Stimulated activated CD4-positive, alpha-beta T cell treated with anti-CD3 and anti-CD28 coated beads, Interleukin-4, amount 100 ng/mL, for 48 hours (primary cell): ENCODE results near the gene SMIM5.
"Not testable (repeated sequence)": the region's sequence is repeated elsewhere in the genome, so short reads cannot be mapped to it uniquely, and the experiment has no call there.

Experiments used
- DNase-seq, 2 donors: peaks; one replicate each; pipeline ENCODE4 v3.0.0-alpha.2; 2020; ENCODE audit warnings: low read depth in 2 of 2

SMIM5 gene

DNA sequence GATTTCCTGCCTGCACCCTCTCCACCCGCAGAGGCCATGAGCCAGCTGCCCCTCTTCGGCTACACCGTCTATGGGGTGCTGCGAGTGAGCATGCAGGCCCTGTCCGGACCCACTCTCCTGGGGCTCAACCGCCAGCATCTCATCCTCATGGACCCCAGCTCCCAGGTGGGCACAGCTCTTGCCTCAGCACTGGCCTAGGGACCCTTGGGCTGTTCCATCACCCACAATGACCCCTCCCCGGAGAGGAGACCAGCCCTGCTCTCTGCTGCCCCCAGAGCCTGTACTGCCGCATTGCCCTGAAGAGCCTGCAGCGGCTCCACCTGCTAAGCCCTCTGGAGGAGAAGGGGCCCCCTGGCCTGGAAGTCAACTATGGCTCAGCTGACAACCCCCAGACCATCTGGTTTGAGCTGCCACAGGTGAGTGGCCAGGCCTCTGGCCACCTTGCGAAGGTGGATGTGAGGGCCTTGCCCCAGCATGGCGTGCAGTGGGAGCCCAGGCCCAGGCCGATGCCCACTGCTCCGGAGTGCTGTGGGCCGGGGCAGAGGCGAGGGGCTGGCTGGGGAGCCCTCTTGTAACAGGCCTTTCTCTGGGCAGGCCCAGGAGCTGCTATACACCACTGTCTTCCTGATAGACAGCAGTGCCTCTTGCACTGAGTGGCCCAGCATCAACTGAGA, 7.3 kb upstream of the SMIM5 start:
- DNase-seq, result peak in 1 of 2 donors; percentile 12

DNA sequence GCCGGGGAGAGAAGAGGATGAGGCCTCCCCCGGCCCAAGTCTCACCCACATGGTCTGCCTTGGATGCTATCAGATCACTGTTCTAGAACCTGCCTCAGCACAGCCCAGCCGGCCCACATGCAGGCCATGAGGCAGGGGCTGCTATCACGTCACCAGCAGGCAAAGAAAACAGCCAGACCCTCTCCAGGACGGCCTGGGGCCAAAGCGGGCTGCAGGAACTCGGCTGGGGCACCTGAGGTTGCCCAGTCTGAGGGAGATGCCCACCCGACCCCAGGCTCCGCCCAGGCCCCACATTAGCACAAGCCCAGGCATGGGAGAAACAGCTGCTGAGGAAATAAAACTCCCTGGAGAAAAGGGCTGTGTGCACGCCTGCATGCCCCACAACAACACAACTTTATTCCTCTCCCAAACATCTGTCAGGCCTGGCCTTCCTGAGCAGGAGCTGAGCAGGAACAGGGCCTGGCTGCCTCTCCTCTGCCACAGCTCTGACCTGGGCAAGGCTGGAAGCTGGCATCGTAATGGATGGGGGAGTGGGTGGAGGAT, 6.7 kb upstream of the SMIM5 start:
- DNase-seq, result no peak

DNA sequence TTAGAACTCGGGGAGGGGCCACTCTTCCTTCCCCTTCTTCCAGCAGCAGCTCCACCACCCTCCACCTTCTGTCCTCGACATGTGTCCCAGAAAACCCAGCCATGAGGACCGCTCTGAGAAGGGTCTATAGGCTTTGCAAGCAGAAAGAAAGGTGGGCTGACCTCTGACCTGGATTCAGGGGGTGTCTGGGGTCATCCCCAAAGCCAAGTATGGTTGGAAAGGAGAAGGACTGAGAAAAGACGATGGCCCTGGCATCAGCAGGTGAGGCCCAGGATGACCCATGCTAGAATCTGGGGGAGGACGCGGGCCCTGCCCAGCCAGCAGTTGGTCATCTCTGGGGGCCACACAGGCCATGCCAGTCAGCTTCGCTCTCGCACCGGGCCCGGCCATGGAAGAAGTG, 6.1 kb upstream of the SMIM5 start:
- no peak for DNase-seq

GRCh38 chr17:75628425-75628824, 4.8 kb upstream of the SMIM5 start:
- no peak for DNase-seq

DNA sequence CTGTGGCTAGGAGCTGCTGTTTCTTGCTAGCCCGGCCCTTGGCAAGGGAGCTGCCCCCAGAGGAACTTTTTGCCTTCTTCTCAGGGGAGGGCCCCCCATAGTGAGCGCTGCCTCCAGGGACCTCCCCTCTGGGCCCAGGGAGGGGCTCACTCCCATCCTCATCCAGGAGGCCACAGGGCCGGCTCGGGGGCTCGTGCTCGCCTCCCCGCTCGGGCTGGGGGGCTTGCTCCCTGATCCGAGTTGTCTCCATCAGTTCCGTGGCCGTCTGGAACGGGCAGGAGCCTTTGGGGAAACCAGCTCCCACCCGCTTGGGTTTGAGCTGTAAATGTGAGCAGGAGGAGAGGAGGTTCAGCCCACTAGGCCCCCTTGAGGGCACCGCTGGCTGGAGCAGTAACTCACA, 4.1 kb upstream of the SMIM5 start:
- no peak for DNase-seq

- no peak for DNase-seq
These were observed 2.9 kb upstream of the SMIM5 start for GRCh38 chr17:75630071-75630917.

DNA sequence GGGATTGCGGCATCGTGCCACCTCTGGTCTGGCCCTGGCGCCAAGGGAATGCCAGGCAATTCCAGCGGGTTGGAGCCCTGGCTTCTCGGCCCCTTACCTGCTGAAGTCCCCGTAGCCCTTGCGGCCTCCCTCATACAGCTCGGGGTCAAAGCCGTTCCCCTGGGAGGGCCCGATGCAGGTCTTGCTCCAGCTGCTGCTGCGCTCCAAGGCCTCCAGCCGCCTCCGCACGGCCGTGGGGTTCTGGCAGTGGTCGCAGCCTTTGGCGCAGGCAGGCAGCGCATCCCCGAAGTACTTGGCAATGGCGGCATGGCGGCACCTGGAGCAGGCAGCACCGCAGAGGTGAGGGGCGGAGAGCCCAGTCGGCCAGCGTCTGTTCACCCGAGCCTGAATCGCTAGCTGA, 1.9 kb upstream of the SMIM5 start:
- no peak for DNase-seq

- no peak for DNase-seq
These were observed 806 bp upstream of the SMIM5 start for GRCh38 chr17:75632428-75632827.

GRCh38 chr17:75633486-75634375, 497 bp downstream of the SMIM5 start:
- DNase-seq, result peak; percentile 32 to 36

GRCh38 chr17:75634376-75634740, 1.1 kb downstream of the SMIM5 start:
- DNase-seq, result no peak

- DNase-seq, result no peak
These were observed 1.7 kb downstream of the SMIM5 start for GRCh38 chr17:75634754-75635609.

GRCh38 chr17:75635610-75636202, 2.5 kb downstream of the SMIM5 start:
- no peak for DNase-seq

- DNase-seq, result no peak
These were observed 3.3 kb downstream of the SMIM5 start for GRCh38 chr17:75636381-75637142.

- no peak for DNase-seq
These were observed 3.9 kb downstream of the SMIM5 start for GRCh38 chr17:75637143-75637538.

DNA sequence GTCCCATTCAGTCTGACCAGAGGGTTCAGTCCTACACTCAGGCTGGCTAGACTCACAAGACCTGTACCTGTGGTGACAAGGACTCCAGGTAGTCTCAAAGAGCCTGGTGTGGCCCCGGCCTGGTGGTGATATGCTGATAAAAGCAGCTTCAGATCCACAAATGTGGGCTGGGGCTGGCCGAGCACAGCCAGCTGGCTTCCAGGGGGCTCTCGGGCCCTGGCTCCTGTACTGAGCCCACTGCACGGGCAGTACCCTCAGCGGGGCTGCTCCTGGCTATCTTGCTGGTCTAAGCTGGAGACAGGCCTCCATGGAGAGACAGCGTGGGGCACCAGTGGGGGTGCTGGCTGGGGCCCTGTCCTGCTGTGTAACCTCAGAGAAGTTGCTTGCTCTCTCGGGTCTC, 4.3 kb downstream of the SMIM5 start:
- no peak for DNase-seq

DNA sequence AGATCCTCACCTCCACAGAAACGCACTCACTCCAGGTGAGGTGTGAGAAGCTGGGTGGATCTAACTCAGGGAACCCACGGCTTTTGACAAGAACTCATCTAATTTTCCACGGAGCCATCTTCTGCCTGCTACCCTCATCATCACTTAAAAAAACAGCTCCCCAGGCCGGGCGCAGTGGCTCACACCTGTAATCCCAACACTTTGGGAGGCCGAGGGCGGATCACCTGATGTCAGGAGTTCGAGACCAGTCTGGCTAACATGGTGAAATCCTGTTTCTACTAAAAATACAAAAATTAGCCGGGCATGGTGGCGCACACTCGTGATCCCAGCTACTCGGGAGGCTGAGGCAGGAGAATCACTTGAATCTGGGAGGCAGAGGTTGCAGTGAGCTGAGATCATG, 4.8 kb downstream of the SMIM5 start:
- not testable (repeated sequence) for DNase-seq

DNA sequence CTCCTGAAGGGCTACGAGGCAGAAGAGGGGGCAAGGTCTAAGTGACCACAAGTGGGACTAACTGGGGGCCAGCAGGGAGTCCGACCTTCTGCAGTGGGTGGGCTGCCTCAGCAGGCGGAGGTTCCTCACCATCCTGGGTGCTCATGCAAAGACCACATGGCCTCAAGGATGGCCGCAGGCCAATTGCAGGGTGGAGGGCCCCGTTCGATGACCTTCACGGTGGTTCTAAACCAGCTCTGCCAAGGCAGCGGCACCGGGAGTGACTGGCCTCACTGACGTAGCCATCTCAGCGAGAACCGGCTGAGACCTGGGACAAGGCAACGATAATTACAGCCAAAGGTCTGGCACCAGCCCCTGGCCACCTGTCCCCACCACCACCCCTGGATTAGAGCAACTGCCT, 5.7 kb downstream of the SMIM5 start:
- DNase-seq, result no peak

GRCh38 chr17:75639327-75639726, 6.1 kb downstream of the SMIM5 start:
- DNase-seq, result no peak

DNA sequence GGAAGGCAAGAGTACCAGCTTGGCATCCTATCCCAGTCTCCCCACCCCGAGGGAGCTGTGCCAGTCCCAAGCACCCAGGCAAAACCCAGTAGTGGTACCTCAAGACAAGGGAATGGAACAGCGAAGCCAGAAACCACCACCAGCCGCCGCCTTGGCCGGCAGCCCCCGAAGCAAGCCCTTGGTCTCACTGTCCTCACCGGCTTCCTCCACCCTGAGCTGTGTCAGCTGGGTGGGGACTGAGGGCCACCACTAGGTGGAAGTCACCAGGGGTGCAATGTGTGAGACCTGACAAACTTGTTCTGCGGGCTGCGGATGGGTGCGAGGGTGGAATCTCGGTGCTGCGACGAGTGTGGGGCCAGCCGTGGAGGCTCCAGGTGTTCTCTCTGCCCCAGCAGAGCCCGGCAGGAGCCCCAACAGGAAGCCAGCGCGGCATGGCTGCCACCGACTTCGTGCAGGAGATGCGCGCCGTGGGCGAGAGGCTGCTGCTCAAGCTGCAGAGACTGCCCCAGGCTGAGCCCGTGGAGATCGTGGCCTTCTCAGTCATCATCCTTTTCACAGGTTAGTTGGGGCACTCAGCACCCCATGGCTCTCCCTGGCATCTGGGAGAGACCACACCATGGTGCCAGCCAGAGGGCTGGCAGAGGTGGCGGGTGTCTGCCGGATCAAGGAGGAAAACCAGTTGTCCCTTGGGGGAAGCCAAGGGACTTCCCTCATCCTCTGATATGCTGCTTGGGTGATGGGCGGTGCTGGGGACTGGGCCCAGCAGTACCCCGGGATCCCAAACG, 6.7 kb downstream of the SMIM5 start:
- no peak for DNase-seq
